H9 (cell line): ENCODE data around the gene MCAM. TPM values are rescaled to one million over a fixed set of nuclear protein-coding genes. Genes with fewer than 3 reads are reported as not detected.
A peak's percentile ranks its signal among the peaks of the same experiment; 100 is the strongest.

Experiments
- DNase-seq: peaks from one replicate; pipeline ENCODE4 v3.0.0-alpha.2; 2017
- H2AFZ ChIP-seq: one replicate; pipeline ENCODE4 v1.6.1; 2013; ENCODE audit warnings: mild to moderate bottlenecking, low read length, control low read depth, moderate library complexity
- H2AK5ac ChIP-seq: 2 replicates; pipeline ENCODE4 v1.6.1; 2013; ENCODE audit warnings: low read length, control low read depth, mixed read lengths; ENCODE audit not compliant: insufficient read length
- H2BK120ac ChIP-seq: one replicate; pipeline ENCODE4 v1.6.1; 2013; ENCODE audit warnings: low read depth, mild to moderate bottlenecking, low read length, control low read depth, inconsistent platforms; ENCODE audit not compliant: poor library complexity, severe bottlenecking
- H2BK12ac ChIP-seq: 2 replicates; pipeline ENCODE4 v1.6.1; 2013; ENCODE audit warnings: low read length, control low read depth, mixed read lengths, low read depth; ENCODE audit not compliant: insufficient read length
- H2BK15ac ChIP-seq: 2 replicates; pipeline ENCODE4 v1.6.1; 2013; ENCODE audit warnings: low read depth, low read length, control low read depth
- H2BK20ac ChIP-seq: one replicate; pipeline ENCODE4 v1.6.1; 2013; ENCODE audit warnings: low read depth, mild to moderate bottlenecking, low read length, control low read depth, inconsistent platforms; ENCODE audit not compliant: poor library complexity, severe bottlenecking
- H2BK5ac ChIP-seq: 2 replicates; pipeline ENCODE4 v1.6.1; 2013; ENCODE audit warnings: low read length, control low read depth, mixed read lengths; ENCODE audit not compliant: insufficient read length
- H3K14ac ChIP-seq: 2 replicates; pipeline ENCODE4 v1.6.1; 2013; ENCODE audit warnings: low read length, control low read depth; ENCODE audit not compliant: insufficient read depth
- H3K18ac ChIP-seq: 2 replicates; pipeline ENCODE4 v1.6.1; 2013; ENCODE audit warnings: low read depth, mild to moderate bottlenecking, mixed read lengths, low read length, control low read depth; ENCODE audit not compliant: insufficient read length
- H3K23ac ChIP-seq: 2 replicates; pipeline ENCODE4 v1.6.1; 2013; ENCODE audit warnings: low read length, control low read depth, mixed read lengths, low read depth; ENCODE audit not compliant: insufficient read length
- H3K23me2 ChIP-seq: 2 replicates; pipeline ENCODE4 v1.6.1; 2013; ENCODE audit warnings: low read depth, mild to moderate bottlenecking, mixed read lengths, low read length, control low read depth; ENCODE audit not compliant: insufficient read length, poor library complexity, severe bottlenecking
- H3K27ac ChIP-seq: 2 replicates; pipeline ENCODE4 v1.5.1; 2013; ENCODE audit warnings: low read length, control low read depth, mixed read lengths, low read depth; ENCODE audit not compliant: insufficient read length
- H3K27me3 ChIP-seq: 2 replicates; pipeline ENCODE4 v1.6.1; 2013; ENCODE audit warnings: low read length, control low read depth, inconsistent platforms; ENCODE audit not compliant: insufficient read depth
- H3K4ac ChIP-seq: 2 replicates; pipeline ENCODE4 v1.6.1; 2013; ENCODE audit warnings: low read depth, mild to moderate bottlenecking, control low read depth, inconsistent platforms, low read length, moderate library complexity
- H3K4me1 ChIP-seq: 2 replicates; pipeline ENCODE4 v1.6.1; 2013; ENCODE audit warnings: low read length, control low read depth, inconsistent platforms; ENCODE audit not compliant: insufficient read depth
- H3K4me2 ChIP-seq: 2 replicates; pipeline ENCODE4 v1.6.1; 2013; ENCODE audit warnings: low read length, control low read depth, mixed read lengths; ENCODE audit not compliant: insufficient read length, insufficient read depth
- H3K56ac ChIP-seq: 2 replicates; pipeline ENCODE4 v1.6.1; 2013; ENCODE audit warnings: low read depth, mild to moderate bottlenecking, mixed read lengths, low read length, control low read depth; ENCODE audit not compliant: insufficient read length
- H3K79me1 ChIP-seq: 2 replicates; pipeline ENCODE4 v1.6.1; 2013; ENCODE audit warnings: low read depth, mild to moderate bottlenecking, moderate library complexity, low read length, control low read depth, inconsistent platforms; ENCODE audit not compliant: insufficient read depth, poor library complexity, severe bottlenecking
- H3K79me2 ChIP-seq: 2 replicates; pipeline ENCODE4 v1.6.1; 2013; ENCODE audit warnings: low read length, control low read depth, inconsistent platforms; ENCODE audit not compliant: insufficient read depth
- H3K9ac ChIP-seq: 2 replicates; pipeline ENCODE4 v1.6.1; 2013; ENCODE audit warnings: low read length, control low read depth, mixed read lengths; ENCODE audit not compliant: insufficient read length; ENCODE audit errors: extremely low read depth
- H3K9me3 ChIP-seq: one replicate; pipeline ENCODE4 v1.6.1; 2013; ENCODE audit warnings: low read depth, low read length, inconsistent platforms; ENCODE audit not compliant: control insufficient read depth
- H3T11ph ChIP-seq: one replicate; pipeline ENCODE4 v1.6.1; 2013; ENCODE audit warnings: mild to moderate bottlenecking, low read length, control low read depth, inconsistent platforms
- H4K20me1 ChIP-seq: one replicate; pipeline ENCODE4 v1.6.1; 2013; ENCODE audit not compliant: control insufficient read depth, insufficient read length, insufficient read depth
- H4K5ac ChIP-seq: 2 replicates; pipeline ENCODE4 v1.6.1; 2013; ENCODE audit warnings: low read depth, mild to moderate bottlenecking, mixed read lengths, low read length, control low read depth; ENCODE audit not compliant: insufficient read length
- H4K8ac ChIP-seq: replicated peaks from 2 replicates; pipeline ENCODE4 v1.6.1; 2013; ENCODE audit warnings: low read length, control low read depth, mixed read lengths, low read depth; ENCODE audit not compliant: insufficient read length
- H4K91ac ChIP-seq: 2 replicates; pipeline ENCODE4 v1.6.1; 2013; ENCODE audit warnings: low read depth, mild to moderate bottlenecking, moderate library complexity, mixed read lengths, low read length, control low read depth; ENCODE audit not compliant: insufficient read length
- H3K27ac Mint-ChIP-seq, 3 experiments: 2 replicates in 2 of 3; 3 replicates in 1 of 3; pipeline ENCODE4 v1.8.0; 2020 to 2021; ENCODE audit warnings: mixed read lengths in 3 of 3, mild to moderate bottlenecking in 1 of 3, moderate library complexity in 1 of 3
- H3K27me3 Mint-ChIP-seq: 2 replicates; pipeline ENCODE4 v1.8.0; 2021; ENCODE audit warnings: low read depth, mild to moderate bottlenecking, moderate library complexity, mixed read lengths
- H3K36me3 Mint-ChIP-seq, 3 experiments: 2 replicates in 2 of 3; 3 replicates in 1 of 3; pipeline ENCODE4 v1.8.0; 2020 to 2021; ENCODE audit warnings: low read depth in 3 of 3, mixed read lengths in 3 of 3; ENCODE audit not compliant: insufficient read depth in 1 of 3
- H3K4me1 Mint-ChIP-seq, 2 experiments: 2 replicates each; pipeline ENCODE4 v1.8.0; 2020; ENCODE audit warnings: mixed read lengths in 2 of 2
- H3K4me3 Mint-ChIP-seq, 2 experiments: 2 replicates in 1 of 2; 3 replicates in 1 of 2; pipeline ENCODE4 v1.8.0; 2020 to 2021; ENCODE audit warnings: mild to moderate bottlenecking in 2 of 2, mixed read lengths in 2 of 2, moderate library complexity in 1 of 2
- H3K9me3 Mint-ChIP-seq, 2 experiments: 2 replicates in 1 of 2; 3 replicates in 1 of 2; pipeline ENCODE4 v1.8.0; 2020; ENCODE audit warnings: mild to moderate bottlenecking in 2 of 2, mixed read lengths in 2 of 2, moderate library complexity in 1 of 2
- CTCF ChIP-seq: fragments of 200-600 bp; sonication (generic); conservative IDR thresholded peaks from 3 replicates; pipeline ENCODE4 v1.8.0; 2021; ENCODE audit warnings: antibody characterized with exemption, mild to moderate bottlenecking
- WGBS: extraction: QIAGEN DNeasy Blood & Tissue Kit; methylation state at CpG from one replicate; pipeline ENCODE4 v1.1.7; 2013; ENCODE audit warnings: missing lambda C conversion rate, low lambda C conversion rate, mixed read lengths; ENCODE audit not compliant: insufficient read length; ENCODE audit errors: extremely low coverage; 5-methylcytosine and 5-hydroxymethylcytosine counted together
- total RNA-seq: library from RNA; stranded (reverse); gene quantifications from 2 replicates; pipeline ENCODE4 v1.2.1, GENCODE V29; 2021

MCAM gene
- total RNA-seq, 1 experiment from 2014 or later: 21.5 TPM

- WGBS: no CpG with 5 or more reads among the region's 60 CpGs
- H3K9me3 ChIP-seq: no peaks in the 10 kb centered on the region
- peak overlapping the region; percentile 79 for H3K18ac ChIP-seq
- H4K20me1 ChIP-seq: no peaks in the 10 kb centered on the region
- Mint-ChIP-seq H3K4me3 (peak overlapping the region; percentile 67 to 77), H3K36me3 (no peaks in the 10 kb centered on the region), H3K9me3 (no peaks in the 10 kb centered on the region; a peak in 1 of 5 replicates), H3K27ac (peak overlapping the region; percentile 81 to 94 (median 85); a peak in 2 of 7 replicates), H3K4me1 (peaks cover 41 to 43% of the 10 kb centered on the region in 2 experiments), H3K27me3 (peaks cover 19% of the 10 kb centered on the region)
- H3K27me3 ChIP-seq: peaks cover 5% of the 10 kb centered on the region; the same call in 1 of the 2 replicates
- H2BK15ac ChIP-seq: no peak overlapping the region
- peaks cover 15% of the 10 kb centered on the region; the same call in 1 of the 2 replicates for H3K4me1 ChIP-seq
- peaks cover 25% of the 10 kb centered on the region for H3K23me2 ChIP-seq
- H2BK120ac ChIP-seq: no peak overlapping the region
- H3T11ph ChIP-seq: no peak overlapping the region
- no peak overlapping the region for H2AK5ac ChIP-seq
- no peak overlapping the region for H4K91ac ChIP-seq
- TF ChIP-seq CTCF: no peak
- peak overlapping the region; percentile 71 for H3K14ac ChIP-seq
- H2BK5ac ChIP-seq: no peak overlapping the region
- no peaks in the 10 kb centered on the region for H3K79me2 ChIP-seq
- H3K27ac ChIP-seq: no peak overlapping the region
- H3K23ac ChIP-seq: no peak overlapping the region
- no peak overlapping the region for H3K4ac ChIP-seq
- no peak overlapping the region for H3K9ac ChIP-seq
- no peak overlapping the region for H4K8ac ChIP-seq
- peak overlapping the region; percentile 72 for H3K4me2 ChIP-seq
- no peak overlapping the region for H3K56ac ChIP-seq
- DNase-seq: peak; percentile 70
- H2BK20ac ChIP-seq: no peak overlapping the region
- no peak overlapping the region for H2AFZ ChIP-seq
- H4K5ac ChIP-seq: no peak overlapping the region
- no peak overlapping the region for H2BK12ac ChIP-seq
- no peaks in the 10 kb centered on the region for H3K79me1 ChIP-seq
These were observed 4.0 kb upstream of the MCAM start for GRCh38 chr11:119320776-119321524.
